Measurements from ENCODE around the gene CELF2. TPM values are rescaled to one million over a fixed set of nuclear protein-coding genes. Genes with fewer than 3 reads are reported as not detected.

The CELF2 gene
- total RNA-seq, 1 donor from 2014 or later, result 36.9 TPM

- DNase-seq (ENCODE audit: low spot score), result no peak
Measured at GRCh38 chr10:11154849-11155498, 137.3 kb downstream of the CELF2 start.

GRCh38 chr10:11156480-11156879 is 138.8 kb downstream of the CELF2 start:
- no peak for DNase-seq (ENCODE audit: low spot score)

- DNase-seq (ENCODE audit: low spot score), result no peak
Measured at GRCh38 chr10:11157292-11158076, 139.8 kb downstream of the CELF2 start.

- no peak for DNase-seq (ENCODE audit: low spot score)
Measured at GRCh38 chr10:11158080-11158479, 140.4 kb downstream of the CELF2 start.

GRCh38 chr10:11159543-11160215 is 142.0 kb downstream of the CELF2 start:
- no peak for DNase-seq (ENCODE audit: low spot score)

- DNase-seq (ENCODE audit: low spot score), result no peak
Measured at GRCh38 chr10:11161096-11161495, 143.4 kb downstream of the CELF2 start.

GRCh38 chr10:11161910-11162309 is 144.2 kb downstream of the CELF2 start:
- DNase-seq (ENCODE audit: low spot score), result no peak

- peak; percentile 65 for DNase-seq (ENCODE audit: low spot score)
Measured at GRCh38 chr10:11162828-11163599, 145.3 kb downstream of the CELF2 start.

- DNase-seq (ENCODE audit: low spot score), result no peak
Measured at GRCh38 chr10:11163780-11164550, 146.3 kb downstream of the CELF2 start.

- no peak for DNase-seq (ENCODE audit: low spot score)
Measured at GRCh38 chr10:11164551-11164802, 146.8 kb downstream of the CELF2 start.

- peak; percentile 59 for DNase-seq (ENCODE audit: low spot score)
Measured at GRCh38 chr10:11164803-11165590, 147.3 kb downstream of the CELF2 start.

- no peak for DNase-seq (ENCODE audit: low spot score)
Measured at GRCh38 chr10:11165591-11166543, 148.2 kb downstream of the CELF2 start.

- DNase-seq (ENCODE audit: low spot score), result no peak
Measured at GRCh38 chr10:11166550-11166949, 148.9 kb downstream of the CELF2 start.

- DNase-seq (ENCODE audit: low spot score), result no peak
Measured at GRCh38 chr10:11167233-11167966, 149.7 kb downstream of the CELF2 start.

GRCh38 chr10:11168423-11169090 is 150.9 kb downstream of the CELF2 start:
- no peak for DNase-seq (ENCODE audit: low spot score)

GRCh38 chr10:11169976-11170375 is 152.3 kb downstream of the CELF2 start:
- no peak for DNase-seq (ENCODE audit: low spot score)

- no peak for DNase-seq (ENCODE audit: low spot score)
Measured at GRCh38 chr10:11170574-11170973, 152.9 kb downstream of the CELF2 start.
